ENCODE data around the gene ALK. TPM values are rescaled to one million over a fixed set of nuclear protein-coding genes. Genes with fewer than 3 reads are reported as not detected.

The ALK gene
- total RNA-seq, 4 donors from 2014 or later, result 0.19 TPM; not detected in 3

DNA sequence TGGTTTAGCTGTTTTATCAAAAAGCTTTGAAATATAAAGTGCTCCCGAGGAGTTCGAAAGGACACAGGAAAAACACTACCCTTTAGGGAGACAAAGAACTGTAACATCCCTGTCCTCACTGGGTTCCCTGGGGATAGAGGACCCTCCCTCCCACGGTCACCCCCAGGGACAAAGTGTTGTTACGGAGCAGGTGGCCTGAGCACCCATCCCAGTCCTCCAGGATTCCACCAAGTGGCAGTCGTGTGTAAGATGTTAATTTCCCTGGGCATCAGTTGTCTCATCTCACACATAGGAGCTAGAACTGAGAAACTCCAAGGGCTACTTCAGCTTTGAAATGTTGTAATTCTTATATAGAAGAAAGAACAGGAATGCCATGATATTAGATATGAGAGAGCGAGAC is 137.7 kb downstream of the ALK start:
- H3K36me3 ChIP-seq, result no peaks in the 10 kb centered on the region
- no peak overlapping the region for H3K4me3 ChIP-seq
- H3K27ac ChIP-seq, result no peak overlapping the region
- no peaks in the 10 kb centered on the region for H3K9me3 ChIP-seq
- intact Hi-C loops (cut with DNase I), result no loop called here
- WGBS, 2 donors, result 67 to 69% methylated on average over 6 of the region's 6 CpGs
- H3K4me1 ChIP-seq, result no peaks in the 10 kb centered on the region
- peaks cover 0 to 25% (median 0%) of the 10 kb centered on the region in 4 donors for H3K27me3 ChIP-seq
- no peak for TF ChIP-seq POLR2A (IDR thresholded peaks at IDR 0.05)
- TF ChIP-seq, protein P1, sequence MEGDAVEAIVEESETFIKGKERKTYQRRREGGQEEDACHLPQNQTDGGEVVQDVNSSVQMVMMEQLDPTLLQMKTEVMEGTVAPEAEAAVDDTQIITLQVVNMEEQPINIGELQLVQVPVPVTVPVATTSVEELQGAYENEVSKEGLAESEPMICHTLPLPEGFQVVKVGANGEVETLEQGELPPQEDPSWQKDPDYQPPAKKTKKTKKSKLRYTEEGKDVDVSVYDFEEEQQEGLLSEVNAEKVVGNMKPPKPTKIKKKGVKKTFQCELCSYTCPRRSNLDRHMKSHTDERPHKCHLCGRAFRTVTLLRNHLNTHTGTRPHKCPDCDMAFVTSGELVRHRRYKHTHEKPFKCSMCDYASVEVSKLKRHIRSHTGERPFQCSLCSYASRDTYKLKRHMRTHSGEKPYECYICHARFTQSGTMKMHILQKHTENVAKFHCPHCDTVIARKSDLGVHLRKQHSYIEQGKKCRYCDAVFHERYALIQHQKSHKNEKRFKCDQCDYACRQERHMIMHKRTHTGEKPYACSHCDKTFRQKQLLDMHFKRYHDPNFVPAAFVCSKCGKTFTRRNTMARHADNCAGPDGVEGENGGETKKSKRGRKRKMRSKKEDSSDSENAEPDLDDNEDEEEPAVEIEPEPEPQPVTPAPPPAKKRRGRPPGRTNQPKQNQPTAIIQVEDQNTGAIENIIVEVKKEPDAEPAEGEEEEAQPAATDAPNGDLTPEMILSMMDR (IDR thresholded peaks at IDR 0.05), result no peak
- DNase-seq, result no peak

DNA sequence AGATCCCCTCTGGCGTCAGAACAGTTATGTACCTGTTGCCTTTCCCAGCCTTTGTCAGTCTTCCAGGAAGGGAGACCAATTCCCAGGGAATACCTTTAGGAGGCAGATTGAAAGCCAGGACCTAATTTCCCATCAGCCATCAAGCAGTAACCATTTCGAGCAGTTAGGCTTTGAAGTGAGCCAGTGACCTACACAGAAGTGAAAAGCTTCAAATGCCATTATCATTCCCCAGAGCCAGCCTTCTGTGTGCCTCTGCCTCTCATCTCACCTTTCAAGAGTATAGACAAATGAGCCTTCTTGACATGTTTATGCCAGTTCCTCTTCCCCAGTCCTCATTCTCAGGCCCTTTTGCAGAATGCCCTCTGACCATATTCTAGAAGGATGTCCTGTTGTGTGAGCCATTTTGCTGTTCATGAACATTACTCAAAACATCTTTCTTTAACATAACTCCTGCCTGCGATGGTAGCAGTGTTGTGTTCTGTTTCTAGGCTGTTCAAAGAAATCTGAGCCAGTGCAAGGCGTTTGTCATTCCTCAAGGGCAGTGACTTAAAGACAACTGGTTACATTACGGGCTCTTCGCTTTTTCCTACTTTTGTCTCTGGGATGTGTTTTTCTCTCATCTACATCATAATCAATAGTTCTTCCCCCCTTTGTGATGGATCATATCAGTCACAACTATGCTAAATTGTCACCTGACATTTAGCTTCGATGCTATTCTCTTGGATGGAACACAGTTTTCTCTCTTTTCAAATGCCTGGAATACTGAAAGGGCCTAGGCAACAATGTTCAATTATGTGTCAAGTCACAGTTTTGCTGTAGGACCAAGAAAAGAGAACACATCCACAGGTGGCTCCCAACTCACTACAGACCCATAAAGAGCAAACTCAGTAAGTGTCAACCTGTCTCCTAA is 138.6 kb downstream of the ALK start:
- Histone ChIP-seq H3K27me3 (peaks cover 0 to 17% (median 0%) of the 10 kb centered on the region in 4 donors), H3K4me1 (no peaks in the 10 kb centered on the region), H3K9me3 (no peaks in the 10 kb centered on the region), H3K4me3 (no peak overlapping the region), H3K27ac (no peak overlapping the region), H3K36me3 (no peaks in the 10 kb centered on the region)
- no peak for DNase-seq
- TF ChIP-seq, protein P1 (IDR thresholded peaks at IDR 0.05), result no peak
- no peak for TF ChIP-seq POLR2A (IDR thresholded peaks at IDR 0.05)
- intact Hi-C loops (cut with DNase I), result no loop called here
- 77 to 78% methylated on average over 7 of the region's 7 CpGs for WGBS, 2 donors

DNA sequence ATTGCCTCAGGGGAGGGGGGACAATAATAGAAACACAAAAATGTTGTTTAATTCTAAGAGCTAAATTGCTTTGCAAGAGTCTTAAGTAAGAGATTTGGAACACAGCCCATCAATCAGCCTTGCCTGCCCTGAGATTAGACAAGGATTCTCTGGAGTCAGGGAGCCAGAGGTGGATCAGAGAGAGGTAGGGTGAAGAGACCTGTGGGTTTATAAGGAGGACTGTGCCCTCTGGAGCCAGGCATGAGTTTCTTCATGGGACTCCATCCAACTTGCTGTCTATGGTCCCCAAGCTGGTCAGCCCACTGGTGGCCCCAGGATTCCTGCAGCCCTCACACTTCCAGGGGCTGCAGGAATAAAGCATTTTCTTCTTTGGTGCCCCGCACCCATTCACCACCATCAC is 139.3 kb downstream of the ALK start:
- no peak for DNase-seq
- H3K27me3 ChIP-seq, result peaks cover 0 to 16% (median 0%) of the 10 kb centered on the region in 4 donors
- no peaks in the 10 kb centered on the region for H3K9me3 ChIP-seq
- H3K4me1 ChIP-seq, result no peaks in the 10 kb centered on the region
- no peak overlapping the region for H3K4me3 ChIP-seq
- 93 to 100% methylated on average over 1 of the region's 1 CpG for WGBS, 2 donors
- no peak overlapping the region for H3K27ac ChIP-seq
- no peak for TF ChIP-seq POLR2A (IDR thresholded peaks at IDR 0.05)
- TF ChIP-seq, protein P1 (IDR thresholded peaks at IDR 0.05), result no peak
- H3K36me3 ChIP-seq, result no peaks in the 10 kb centered on the region
- intact Hi-C loops (cut with DNase I), result no loop called here

DNA sequence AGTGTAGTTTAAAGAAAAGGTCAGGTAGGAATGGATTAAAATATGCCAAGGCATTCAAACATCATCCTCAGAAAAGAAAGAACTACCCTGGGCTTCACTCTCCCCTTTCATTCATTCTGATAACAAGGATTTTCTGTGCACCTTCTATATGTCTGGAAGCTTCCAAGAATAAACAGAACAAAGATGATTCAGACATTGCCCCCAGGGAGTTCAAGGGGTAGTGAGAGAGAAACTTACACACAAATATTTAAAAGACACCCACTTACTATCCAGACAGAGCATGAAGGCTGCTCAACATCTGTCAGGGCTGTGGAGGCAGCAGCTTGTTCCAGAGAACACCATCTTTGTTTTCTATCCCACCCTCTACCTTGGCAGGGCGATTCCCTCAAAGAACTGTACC is 140.5 kb downstream of the ALK start:
- Histone ChIP-seq H3K27me3 (peaks cover 0 to 16% (median 0%) of the 10 kb centered on the region in 4 donors), H3K9me3 (no peaks in the 10 kb centered on the region), H3K27ac (no peak overlapping the region), H3K4me1 (no peaks in the 10 kb centered on the region), H3K36me3 (no peaks in the 10 kb centered on the region), H3K4me3 (no peak overlapping the region)
- intact Hi-C loops (cut with DNase I), result no loop called here
- no peak for TF ChIP-seq POLR2A (IDR thresholded peaks at IDR 0.05)
- TF ChIP-seq, protein P1 (IDR thresholded peaks at IDR 0.05), result no peak
- no peak for DNase-seq
- WGBS, 2 donors, result 50 to 58% methylated on average over 1 of the region's 1 CpG

DNA sequence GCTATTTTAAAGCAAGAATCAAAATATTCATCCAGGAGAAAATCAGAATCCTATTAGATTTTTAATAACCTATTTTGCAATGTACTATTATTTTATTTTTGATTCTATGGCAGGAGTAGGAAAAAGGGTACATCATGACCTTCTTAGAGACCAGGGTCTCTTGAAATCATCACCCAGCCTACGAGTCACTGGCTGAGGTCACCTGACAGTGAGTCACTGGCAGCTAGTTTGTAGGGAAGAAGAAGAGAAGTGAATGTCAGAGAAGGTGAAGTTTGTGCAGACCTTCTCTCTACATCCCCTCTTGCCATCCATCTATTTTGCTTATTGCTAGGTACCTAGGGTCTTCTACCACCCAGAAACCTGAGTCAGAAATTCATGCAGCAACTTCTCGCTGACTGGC is 144.2 kb downstream of the ALK start:
- Histone ChIP-seq H3K9me3 (no peaks in the 10 kb centered on the region), H3K27ac (no peak overlapping the region), H3K4me1 (no peaks in the 10 kb centered on the region), H3K36me3 (no peaks in the 10 kb centered on the region), H3K4me3 (no peak overlapping the region), H3K27me3 (peaks cover 0 to 1% (median 0%) of the 10 kb centered on the region in 4 donors)
- DNase-seq, result no peak
- intact Hi-C loops (cut with DNase I), result no loop called here
- WGBS, 2 donors, result 41 to 64% methylated on average over 2 of the region's 2 CpGs
- TF ChIP-seq, protein P1 (IDR thresholded peaks at IDR 0.05), result no peak
- no peak for TF ChIP-seq POLR2A (IDR thresholded peaks at IDR 0.05)
